Measurements from ENCODE around the gene DALRD3. TPM values are rescaled to one million over a fixed set of nuclear protein-coding genes. Genes with fewer than 3 reads are reported as not detected.

Gene DALRD3
- total and polyA plus RNA-seq, 2 donors (not counting 1 experiment from before 2014, with no cell fraction given) = 57.2 to 82.6 TPM

DNA sequence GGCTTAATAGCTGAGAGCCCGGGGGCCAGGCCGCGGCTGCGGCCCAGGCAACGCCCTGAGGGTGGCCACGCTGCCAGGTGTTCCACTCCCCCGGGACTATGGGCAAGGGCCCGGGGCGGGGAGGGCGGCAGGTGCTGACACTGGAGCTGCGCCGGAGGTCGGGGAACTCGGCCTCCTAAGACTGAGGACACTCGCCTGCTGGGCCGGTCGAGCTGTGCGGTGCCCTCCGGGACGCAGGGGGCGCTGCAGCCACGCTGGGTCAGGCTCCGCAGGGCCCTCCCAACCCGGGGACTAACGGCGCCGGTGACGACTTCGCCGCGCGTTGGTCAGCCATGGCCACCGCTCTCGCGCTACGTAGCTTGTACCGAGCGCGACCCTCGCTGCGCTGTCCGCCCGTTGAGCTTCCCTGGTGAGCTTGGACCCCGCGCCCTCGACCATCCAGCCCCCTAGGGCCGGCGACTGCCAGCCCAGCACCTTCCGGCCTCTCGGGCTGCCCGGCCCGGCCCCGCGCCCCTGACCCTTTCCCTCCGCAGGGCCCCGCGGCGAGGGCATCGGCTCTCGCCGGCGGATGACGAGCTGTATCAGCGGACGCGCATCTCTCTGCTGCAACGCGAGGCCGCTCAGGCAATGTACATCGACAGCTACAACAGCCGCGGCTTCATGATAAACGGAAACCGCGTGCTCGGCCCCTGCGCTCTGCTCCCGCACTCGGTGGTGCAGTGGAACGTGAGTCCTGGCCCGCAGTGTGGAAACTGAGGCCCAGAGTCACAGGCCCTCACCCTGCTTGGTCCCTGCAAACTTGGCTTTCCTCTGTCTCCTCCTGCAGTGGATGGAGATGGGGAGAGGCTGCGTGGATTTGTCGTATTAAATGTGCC is 3.7 kb upstream of the DALRD3 start, which contains the start of gene NDUFAF3:
TSS of gene NDUFAF3 (plus strand) at position 309 of the 875 bp plus-strand sequence. CDS start at position 333, 24 bp downstream.
- Histone ChIP-seq H2AFZ (ENCODE audit: insufficient read depth, low read depth, low read length, poor library complexity, severe bottlenecking) (peak within 1 kb of the TSS; percentile 89), H3K36me3 (replicated peaks in 1 of 2; ENCODE audit: control extremely low read depth in 1 of 2, control insufficient read depth in 1 of 2, extremely low read depth in 1 of 2, insufficient read depth in 2 of 2, low read length in 1 of 2) (peaks cover 0 to 36% of the 10 kb centered on the region in 2 experiments), H3K27ac (ENCODE audit: low read length in 2 of 2) (peak within 1 kb of the TSS; percentile 96 to 98), H3K9ac (ENCODE audit: low read length) (peak within 1 kb of the TSS; percentile 98), H3K9me3 (ENCODE audit: control extremely low read depth in 1 of 3, control insufficient read depth in 2 of 3, insufficient read depth in 1 of 3, low read length in 2 of 3) (no peaks in the 10 kb centered on the region), H4K20me1 (ENCODE audit: control insufficient read depth, insufficient read depth, low read length, poor library complexity, severe bottlenecking) (peaks cover 4% of the 10 kb centered on the region), H3K4me2 (replicated peaks; ENCODE audit: low read depth, low read length, poor library complexity, severe bottlenecking) (peak within 1 kb of the TSS; percentile 98), H3K79me2 (ENCODE audit: control insufficient read depth, insufficient read depth, low read length) (peaks cover 45% of the 10 kb centered on the region), H3K4me3 (ENCODE audit: control extremely low read depth in 1 of 5, extremely low read depth in 1 of 5, insufficient read depth in 1 of 5, low read depth in 2 of 5, low read length in 4 of 5) (peak within 1 kb of the TSS; percentile 66 to 92 (median 89)), H3K27me3 (replicated peaks in 1 of 4; ENCODE audit: control extremely low read depth in 1 of 4, control insufficient read depth in 3 of 4, insufficient read depth in 4 of 4, low read length in 3 of 4) (no peaks in the 10 kb centered on the region), H3K4me1 (ENCODE audit: control insufficient read depth in 2 of 2, insufficient read depth in 2 of 2, low read length in 2 of 2) (peaks cover 36 to 60% of the 10 kb centered on the region in 2 donors)
- Mint-ChIP-seq H3K27me3 (no peaks in the 10 kb centered on the region), H3K9me3 (ENCODE audit: insufficient read depth) (no peaks in the 10 kb centered on the region), H3K27ac (peak within 1 kb of the TSS; percentile 97), H3K4me3 (peak within 1 kb of the TSS; percentile 96), H3K4me1 (peaks cover 65% of the 10 kb centered on the region)
- ATAC-seq (ENCODE audit: low read depth) = peak; percentile 66
- TF ChIP-seq EZH2 (IDR thresholded peaks at IDR 0.05; ENCODE audit: borderline replicate concordance, insufficient read depth, low read depth, low read length, poor library complexity, severe bottlenecking) = no peak
- TF ChIP-seq, protein P1, sequence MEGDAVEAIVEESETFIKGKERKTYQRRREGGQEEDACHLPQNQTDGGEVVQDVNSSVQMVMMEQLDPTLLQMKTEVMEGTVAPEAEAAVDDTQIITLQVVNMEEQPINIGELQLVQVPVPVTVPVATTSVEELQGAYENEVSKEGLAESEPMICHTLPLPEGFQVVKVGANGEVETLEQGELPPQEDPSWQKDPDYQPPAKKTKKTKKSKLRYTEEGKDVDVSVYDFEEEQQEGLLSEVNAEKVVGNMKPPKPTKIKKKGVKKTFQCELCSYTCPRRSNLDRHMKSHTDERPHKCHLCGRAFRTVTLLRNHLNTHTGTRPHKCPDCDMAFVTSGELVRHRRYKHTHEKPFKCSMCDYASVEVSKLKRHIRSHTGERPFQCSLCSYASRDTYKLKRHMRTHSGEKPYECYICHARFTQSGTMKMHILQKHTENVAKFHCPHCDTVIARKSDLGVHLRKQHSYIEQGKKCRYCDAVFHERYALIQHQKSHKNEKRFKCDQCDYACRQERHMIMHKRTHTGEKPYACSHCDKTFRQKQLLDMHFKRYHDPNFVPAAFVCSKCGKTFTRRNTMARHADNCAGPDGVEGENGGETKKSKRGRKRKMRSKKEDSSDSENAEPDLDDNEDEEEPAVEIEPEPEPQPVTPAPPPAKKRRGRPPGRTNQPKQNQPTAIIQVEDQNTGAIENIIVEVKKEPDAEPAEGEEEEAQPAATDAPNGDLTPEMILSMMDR (IDR thresholded peaks at IDR 0.05) = peak; percentile 95
- DNase-seq = peak; percentile 96
- intact Hi-C loops (cut with micrococcal nuclease) = loop anchor here (1.0 to 10.0 kb wide), 8 partner anchors 7 to 465 kb away; partner anchors contain the start of genes ARIH2, DAG1, IMPDH2 and IP6K2
- ChIA-PET CTCF (interaction anchor here (0.6 to 3.7 kb wide), 14 partner anchors 10 to 318 kb away, joined by 3 to 52 read pairs (median 4); partner anchors contain the start of genes ARIH2, P4HTM, QRICH1 and USP4), POLR2A (interaction anchor here (0.5 to 6.4 kb wide), 13 partner anchors 7 to 1529 kb away, joined by 3 to 116 read pairs (median 9); partner anchors contain the start of genes ARIH2, IMPDH2, P4HTM and QRICH1)
- WGBS (ENCODE audit: insufficient coverage) = under 1% methylated on average over 81 of the region's 83 CpGs
